Stomach (tissue), 9 donors: ENCODE data around the gene TXNIP. TPM values are rescaled to one million over a fixed set of nuclear protein-coding genes. Genes with fewer than 3 reads are reported as not detected.

ENCODE experiments used
- DNase-seq, 2 donors: peaks; one replicate each; pipeline versions ENCODE4 v3.0.0 to v3.0.0-alpha.2; 2013 to 2019
- H3K27ac ChIP-seq, 5 donors: fragments of 200-600 bp in 4 of 5; sonication (generic) in 4 of 5; one replicate each; pipeline ENCODE4 v1.5.1; 2013 to 2019; ENCODE audit warnings: mild to moderate bottlenecking in 1 of 5, moderate library complexity in 1 of 5
- H3K27me3 ChIP-seq, 3 donors: fragments of 200-600 bp; sonication (generic); one replicate each; pipeline ENCODE4 v1.5.1; 2017 to 2019; ENCODE audit warnings: mixed run types in 1 of 3
- H3K36me3 ChIP-seq, 4 donors: fragments of 200-600 bp; sonication (generic); 1 replicate in 3 of 4; 2 replicates in 1 of 4; pipeline ENCODE4 v1.5.1; 2016 to 2019
- H3K4me1 ChIP-seq, 4 donors: fragments of 200-600 bp; sonication (generic); one replicate each; pipeline ENCODE4 v1.5.1; 2016 to 2019
- H3K4me3 ChIP-seq, 4 donors: fragments of 200-600 bp; sonication (generic) in 3 of 4; one replicate each; pipeline ENCODE4 v1.5.1; 2016 to 2019; ENCODE audit warnings: mild to moderate bottlenecking in 1 of 4
- H3K9me3 ChIP-seq, 4 donors: fragments of 200-600 bp; sonication (generic); one replicate each; pipeline ENCODE4 v1.5.1; 2016 to 2019
- EP300 ChIP-seq: sonication (generic); formaldehyde crosslinking; IDR thresholded peaks from one replicate; pipeline ENCODE4 v1.6.1; 2017; ENCODE audit warnings: antibody characterized with exemption
- POLR2A ChIP-seq, 4 donors: fragments of 450-650 bp; IDR thresholded peaks; one replicate each; pipeline ENCODE4 v1.6.1; 2016; ENCODE audit warnings: antibody characterized with exemption in 4 of 4, control low read depth in 2 of 4, mild to moderate bottlenecking in 1 of 4, moderate library complexity in 1 of 4
- POLR2AphosphoS5 ChIP-seq, 3 donors: sonication (generic); formaldehyde crosslinking; IDR thresholded peaks; one replicate each; pipeline ENCODE4 v1.6.1; 2016; ENCODE audit warnings: antibody characterized with exemption in 3 of 3
- WGBS, 5 donors: extraction: QIAGEN DNeasy Blood & Tissue Kit in 3 of 5; methylation state at CpG; one replicate each; pipeline versions ENCODE4 v1.1.5 to v1.1.7; 2013 to 2018; 5-methylcytosine and 5-hydroxymethylcytosine counted together
- intact Hi-C: fragments of 100-400 bp; cut with DNase I; formaldehyde crosslinking; loops from one replicate; pipeline ENCODE4 v1.15.1; 2023; ENCODE audit warnings: low total_unique reads
- polyA plus RNA-seq, 3 donors: library from polyadenylated mRNA; stranded (reverse); fragments of 200-250 nt; gene quantifications; one replicate each; pipeline ENCODE4 v1.2.3, GENCODE V29; 2013
- total RNA-seq, 5 donors: library from RNA; depleted of rRNA; stranded (reverse); fragments of >200 nt; gene quantifications; one replicate each; pipeline versions ENCODE4 v1.1.0 to v1.2.3, GENCODE V29; 2014 to 2016
- TF ChIP-seq, protein P1 (sequence below), 7 experiments: fragments of 450-650 bp in 4 of 7; fragments of 200-600 bp in 3 of 7; sonication (generic) in 3 of 7; IDR thresholded peaks; one replicate each; pipeline ENCODE4 v1.5.1; 2016 to 2019; ENCODE audit warnings: antibody characterized with exemption in 7 of 7, control low read depth in 2 of 7, mild to moderate bottlenecking in 1 of 7
- donor health status: healthy with polysubstance abuse.
- donor health status: Bipolar disorder and iron deficiency.
- donor health status: healthy.

The TXNIP gene
- total and polyA plus RNA-seq, 8 donors, result 204 to 3,386 (median 622) TPM

DNA sequence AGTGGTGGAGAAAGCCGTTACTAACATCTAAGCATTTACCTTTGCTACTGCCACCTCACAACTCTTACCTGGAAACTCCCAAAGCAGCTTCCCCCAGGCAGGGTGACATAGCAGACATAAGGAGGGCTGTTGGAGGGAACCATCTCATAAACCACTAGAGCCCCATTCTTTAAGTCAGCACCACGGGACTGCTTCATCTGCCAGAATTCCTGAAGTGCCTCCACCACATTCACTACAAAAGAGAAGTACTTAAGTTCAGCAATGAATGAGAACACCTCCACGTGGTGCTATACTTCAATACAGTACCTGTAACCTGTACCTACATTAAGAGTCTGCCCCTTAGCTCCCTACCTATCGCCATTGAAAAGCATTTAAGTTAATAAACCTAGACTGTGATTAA lies 48.8 kb downstream of the TXNIP start:
- intact Hi-C loops, result no loop called here
- peaks cover 0 to 41% (median 31%) of the 10 kb centered on the region in 4 donors for H3K36me3 ChIP-seq
- H3K4me1 ChIP-seq, result peaks cover 0 to 39% (median 18%) of the 10 kb centered on the region in 4 donors
- 73 to 85% (median 81%) methylated on average over 4 of the region's 4 CpGs for whole genome bisulfite sequencing, 5 donors
- no peak for DNase-seq
- no peak for TF ChIP-seq EP300
- no peak for TF ChIP-seq POLR2A (IDR thresholded peaks at IDR 0.05)
- TF ChIP-seq, protein P1, sequence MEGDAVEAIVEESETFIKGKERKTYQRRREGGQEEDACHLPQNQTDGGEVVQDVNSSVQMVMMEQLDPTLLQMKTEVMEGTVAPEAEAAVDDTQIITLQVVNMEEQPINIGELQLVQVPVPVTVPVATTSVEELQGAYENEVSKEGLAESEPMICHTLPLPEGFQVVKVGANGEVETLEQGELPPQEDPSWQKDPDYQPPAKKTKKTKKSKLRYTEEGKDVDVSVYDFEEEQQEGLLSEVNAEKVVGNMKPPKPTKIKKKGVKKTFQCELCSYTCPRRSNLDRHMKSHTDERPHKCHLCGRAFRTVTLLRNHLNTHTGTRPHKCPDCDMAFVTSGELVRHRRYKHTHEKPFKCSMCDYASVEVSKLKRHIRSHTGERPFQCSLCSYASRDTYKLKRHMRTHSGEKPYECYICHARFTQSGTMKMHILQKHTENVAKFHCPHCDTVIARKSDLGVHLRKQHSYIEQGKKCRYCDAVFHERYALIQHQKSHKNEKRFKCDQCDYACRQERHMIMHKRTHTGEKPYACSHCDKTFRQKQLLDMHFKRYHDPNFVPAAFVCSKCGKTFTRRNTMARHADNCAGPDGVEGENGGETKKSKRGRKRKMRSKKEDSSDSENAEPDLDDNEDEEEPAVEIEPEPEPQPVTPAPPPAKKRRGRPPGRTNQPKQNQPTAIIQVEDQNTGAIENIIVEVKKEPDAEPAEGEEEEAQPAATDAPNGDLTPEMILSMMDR (IDR thresholded peaks at IDR 0.05), result no peak
- no peak for TF ChIP-seq POLR2AphosphoS5 (IDR thresholded peaks at IDR 0.05)
- H3K9me3 ChIP-seq, result no peaks in the 10 kb centered on the region
- H3K27ac ChIP-seq, result peak overlapping the region in 1 of 5 donors; percentile 69
- H3K27me3 ChIP-seq, result no peaks in the 10 kb centered on the region
- H3K4me3 ChIP-seq, result no peak overlapping the region

DNA sequence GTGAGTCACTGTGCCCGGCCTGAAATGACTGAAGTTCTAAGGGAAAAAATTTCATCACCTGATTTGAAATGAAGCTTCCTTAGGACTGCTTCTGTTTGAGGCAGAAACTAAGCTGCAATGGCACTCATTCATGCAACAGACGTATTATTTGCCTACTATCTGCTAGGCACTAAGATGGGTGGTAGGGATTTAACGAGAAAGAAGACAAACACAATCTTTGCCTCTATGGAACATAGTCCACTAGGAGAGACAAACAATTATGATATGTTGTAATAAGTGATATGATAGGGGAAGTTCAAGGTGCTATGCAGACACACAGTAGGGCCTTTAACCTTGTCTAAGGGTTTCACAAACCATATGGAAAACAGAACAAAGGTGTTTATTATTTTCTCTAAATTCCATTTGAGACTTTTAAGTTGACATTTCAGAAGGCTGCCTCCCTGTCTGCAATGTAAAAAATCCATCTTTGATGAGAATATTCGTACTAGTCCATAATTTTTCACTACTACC lies 49.8 kb downstream of the TXNIP start:
- intact Hi-C loops, result no loop called here
- H3K36me3 ChIP-seq, result peaks cover 0 to 51% (median 40%) of the 10 kb centered on the region in 4 donors
- peak overlapping the region in 1 of 5 donors; percentile 69 for H3K27ac ChIP-seq

DNA sequence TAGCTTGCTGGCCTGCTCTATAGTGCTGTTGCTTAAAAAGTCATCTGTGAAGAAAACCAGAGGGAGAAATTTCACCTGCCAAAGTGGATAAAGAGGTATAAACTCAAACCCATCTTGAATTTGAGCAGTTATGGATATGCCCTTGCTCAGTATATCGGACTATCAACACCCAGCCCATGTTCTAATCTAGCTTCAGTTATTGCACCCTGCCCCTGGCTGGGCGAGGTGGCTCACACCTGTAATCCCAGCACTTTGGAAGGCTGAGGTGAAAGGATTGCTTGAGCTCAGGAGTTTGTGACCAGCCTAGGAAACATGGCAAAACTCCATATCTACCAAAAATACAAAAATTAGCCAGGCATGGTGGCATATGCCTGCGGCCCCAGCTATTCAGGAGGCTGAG lies 51.8 kb downstream of the TXNIP start:
- H3K4me1 ChIP-seq, result peaks cover 0 to 12% (median 5%) of the 10 kb centered on the region in 4 donors
- H3K36me3 ChIP-seq, result peaks cover 0 to 62% (median 47%) of the 10 kb centered on the region in 4 donors
- TF ChIP-seq EP300, result no peak
- TF ChIP-seq, protein P1 (IDR thresholded peaks at IDR 0.05), result no peak
- no peak for TF ChIP-seq POLR2AphosphoS5 (IDR thresholded peaks at IDR 0.05)
- no peak for TF ChIP-seq POLR2A (IDR thresholded peaks at IDR 0.05)
- no peaks in the 10 kb centered on the region for H3K27me3 ChIP-seq
- DNase-seq, result no peak
- intact Hi-C loops, result no loop called here
- no peaks in the 10 kb centered on the region for H3K9me3 ChIP-seq
- no peak overlapping the region for H3K27ac ChIP-seq
- WGBS, 5 donors, result 74 to 96% (median 89%) methylated on average over 3 of the region's 3 CpGs
- H3K4me3 ChIP-seq, result no peak overlapping the region

More for the DNA sequence above, 49.8 kb downstream of the TXNIP start:
- peaks cover 0 to 32% (median 14%) of the 10 kb centered on the region in 4 donors for H3K4me1 ChIP-seq
- H3K4me3 ChIP-seq, result no peak overlapping the region
- no peak for TF ChIP-seq POLR2A (IDR thresholded peaks at IDR 0.05)
- no peak for DNase-seq
- 82 to 94% (median 92%) methylated on average over 4 of the region's 4 CpGs for WGBS, 5 donors
- H3K9me3 ChIP-seq, result no peaks in the 10 kb centered on the region
- no peaks in the 10 kb centered on the region for H3K27me3 ChIP-seq

DNA sequence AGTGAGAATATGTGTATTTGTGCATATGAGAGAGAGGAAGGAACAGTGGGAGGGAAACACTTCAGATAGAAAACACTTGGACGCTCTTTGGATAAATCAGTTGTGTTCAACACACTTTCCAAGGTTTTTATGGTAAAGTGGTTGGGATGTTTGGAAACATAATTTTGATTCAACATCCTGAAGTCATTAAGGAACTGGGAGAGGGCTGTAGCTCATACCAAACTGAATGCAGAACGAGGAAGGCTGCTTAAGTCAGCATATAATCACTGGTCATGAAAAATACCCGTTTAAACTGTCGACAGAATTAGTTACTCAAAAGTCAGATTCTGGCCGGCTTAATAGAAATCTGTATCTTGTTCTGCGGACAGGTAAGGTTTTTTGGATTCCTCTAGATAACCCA lies 53.5 kb downstream of the TXNIP start:
- no peak for TF ChIP-seq EP300
- no peak for TF ChIP-seq POLR2A (IDR thresholded peaks at IDR 0.05)
- no peak for TF ChIP-seq POLR2AphosphoS5 (IDR thresholded peaks at IDR 0.05)
- TF ChIP-seq, protein P1 (IDR thresholded peaks at IDR 0.05), result no peak
- Histone ChIP-seq H3K4me3 (no peak overlapping the region), H3K27me3 (no peaks in the 10 kb centered on the region), H3K9me3 (no peaks in the 10 kb centered on the region), H3K4me1 (no peaks in the 10 kb centered on the region), H3K27ac (no peak overlapping the region), H3K36me3 (peaks cover 0 to 74% (median 47%) of the 10 kb centered on the region in 4 donors)
- DNase-seq, result no peak
- intact Hi-C loops, result no loop called here
- 82 to 90% (median 87%) methylated on average over 6 of the region's 6 CpGs for WGBS, 5 donors

Other genes with a start within 250 kb of the TXNIP start
- gene RNF115, start 172.5 kb downstream of the TXNIP start, total RNA-seq, result 10 to 100 TPM in 4 of 5 donors, 1 to 10 TPM in 1; 7.0 to 44.1 (median 19.3) TPM
- 1 to 10 TPM; 4.8 to 5.1 (median 4.9) TPM for gene RNF115, start 172.5 kb downstream of the TXNIP start, polyA plus RNA-seq
- 10 to 100 TPM in 4 of 5 donors, 1 to 10 TPM in 1; 5.3 to 34.4 (median 20.9) TPM for gene POLR3C, start 172.4 kb downstream of the TXNIP start, total RNA-seq
- gene POLR3C, start 172.4 kb downstream of the TXNIP start, polyA plus RNA-seq, result 10 to 100 TPM; 13.8 to 24.6 (median 15.4) TPM
- 10 to 100 TPM in 1 of 5 donors, 1 to 10 TPM in 3, not detected in 1; 3.2 to 18.3 (median 6.6) TPM for gene NUDT17, start 150.9 kb downstream of the TXNIP start, total RNA-seq
- 1 to 10 TPM in 2 of 3 donors, under 1 TPM in 1; 0.61 to 3.0 (median 1.7) TPM for gene NUDT17, start 150.9 kb downstream of the TXNIP start, polyA plus RNA-seq
- 10 to 100 TPM in 4 of 5 donors, 1 to 10 TPM in 1; 4.1 to 65.9 (median 29.0) TPM for gene PIAS3, start 137.5 kb downstream of the TXNIP start, total RNA-seq
- 10 to 100 TPM; 11.8 to 28.9 (median 19.2) TPM for gene PIAS3, start 137.5 kb downstream of the TXNIP start, polyA plus RNA-seq
- gene ANKRD35, start 110.7 kb downstream of the TXNIP start, total RNA-seq, result 1 to 10 TPM in 2 of 5 donors, under 1 TPM in 1, not detected in 2; 0.58 to 1.7 (median 1.2) TPM
- 1 to 10 TPM; 5.4 to 10.0 (median 5.8) TPM for gene ANKRD35, start 110.7 kb downstream of the TXNIP start, polyA plus RNA-seq
- 1 to 10 TPM in 4 of 5 donors, under 1 TPM in 1; 0.58 to 9.0 (median 5.5) TPM for gene ITGA10, start 86.5 kb downstream of the TXNIP start, total RNA-seq
- gene ITGA10, start 86.5 kb downstream of the TXNIP start, polyA plus RNA-seq, result 1 to 10 TPM in 2 of 3 donors, under 1 TPM in 1; 0.37 to 2.7 (median 1.7) TPM
- 10 to 100 TPM; 15.6 to 42.3 (median 25.2) TPM for gene PEX11B, start 77.9 kb downstream of the TXNIP start, total RNA-seq
- gene PEX11B, start 77.9 kb downstream of the TXNIP start, polyA plus RNA-seq, result 10 to 100 TPM; 23.0 to 46.6 (median 38.4) TPM
- 10 to 100 TPM in 4 of 5 donors, 1 to 10 TPM in 1; 9.3 to 81.3 (median 44.6) TPM for gene RBM8A, start 69.1 kb downstream of the TXNIP start, total RNA-seq
- gene RBM8A, start 69.1 kb downstream of the TXNIP start, polyA plus RNA-seq, result 100 to 1,000 TPM in 2 of 3 donors, 10 to 100 TPM in 1; 79.3 to 113 (median 101) TPM
- 10 to 100 TPM in 3 of 5 donors, 1 to 10 TPM in 2; 5.8 to 28.4 (median 14.0) TPM for gene LIX1L, start 38.6 kb downstream of the TXNIP start, total RNA-seq
- 1 to 10 TPM; 7.2 to 8.2 (median 7.4) TPM for gene LIX1L, start 38.6 kb downstream of the TXNIP start, polyA plus RNA-seq
- gene ANKRD34A, start 32.0 kb downstream of the TXNIP start, total RNA-seq, result 1 to 10 TPM in 1 of 5 donors, under 1 TPM in 2, not detected in 2; 0.73 to 2.6 (median 0.87) TPM
- gene ANKRD34A, start 32.0 kb downstream of the TXNIP start, polyA plus RNA-seq, result under 1 TPM in 2 of 3 donors, not detected in 1; 0.19 to 0.45 TPM
- 100 to 1,000 TPM in 1 of 5 donors, 10 to 100 TPM in 3, 1 to 10 TPM in 1; 5.8 to 165 (median 18.9) TPM for gene POLR3GL, start 31.9 kb downstream of the TXNIP start, total RNA-seq
- gene POLR3GL, start 31.9 kb downstream of the TXNIP start, polyA plus RNA-seq, result 10 to 100 TPM; 31.4 to 53.2 (median 43.9) TPM
- not detected for gene HJV, start 25.2 kb upstream of the TXNIP start, total RNA-seq
- gene HJV, start 25.2 kb upstream of the TXNIP start, polyA plus RNA-seq, result not detected
- 1 to 10 TPM in 4 of 5 donors, under 1 TPM in 1; 0.58 to 4.1 (median 2.9) TPM for gene NBPF10, start 148.2 kb upstream of the TXNIP start, total RNA-seq
- under 1 TPM; 0.43 to 1.00 (median 0.46) TPM for gene NBPF10, start 148.2 kb upstream of the TXNIP start, polyA plus RNA-seq
- 10 to 100 TPM; 11.1 to 83.9 (median 21.3) TPM for gene NOTCH2NLA, start 232.4 kb upstream of the TXNIP start, total RNA-seq
- 10 to 100 TPM in 2 of 3 donors, 1 to 10 TPM in 1; 6.7 to 14.5 (median 10.3) TPM for gene NOTCH2NLA, start 232.4 kb upstream of the TXNIP start, polyA plus RNA-seq